CD14-positive monocyte (primary cell): Measurements from ENCODE around the gene VPS33B. TPM values are rescaled to one million over a fixed set of nuclear protein-coding genes. Genes with fewer than 3 reads are reported as not detected.
"Not testable (repeated sequence)": the region's sequence is repeated elsewhere in the genome, so short reads cannot be mapped to it uniquely, and the experiment has no call there.

Experiments
- DNase-seq, 3 donors: peaks; one replicate each; pipeline ENCODE4 v3.0.0-alpha.2; 2011 to 2022
- H2AFZ ChIP-seq: 2 replicates; pipeline ENCODE4 v1.6.0; 2012; ENCODE audit warnings: mild to moderate bottlenecking, low read depth, low read length, inconsistent platforms; ENCODE audit not compliant: insufficient read depth, poor library complexity, severe bottlenecking
- H3K27ac ChIP-seq, 2 donors: 1 replicate in 1 of 2; 2 replicates in 1 of 2; pipeline ENCODE4 v1.5.1; 2012 to 2013; ENCODE audit warnings: low read length in 2 of 2, control low read depth in 1 of 2, inconsistent platforms in 1 of 2, low read depth in 1 of 2, mild to moderate bottlenecking in 1 of 2
- H3K27me3 ChIP-seq, 2 donors: one replicate each; pipeline versions ENCODE4 v1.6.0 to v1.6.1; 2011 to 2013; ENCODE audit warnings: low read length in 2 of 2; ENCODE audit not compliant: control insufficient read depth in 2 of 2, insufficient read depth in 2 of 2
- H3K36me3 ChIP-seq, 2 donors: replicated peaks in 1 of 2; 1 replicate in 1 of 2; 2 replicates in 1 of 2; pipeline versions ENCODE4 v1.5.1 to v1.6.1; 2012 to 2013; ENCODE audit warnings: low read length in 2 of 2, control low read depth in 1 of 2, inconsistent platforms in 1 of 2, mild to moderate bottlenecking in 1 of 2; ENCODE audit not compliant: insufficient read depth in 2 of 2, control insufficient read depth in 1 of 2
- H3K4me1 ChIP-seq, 2 donors: 1 replicate in 1 of 2; 2 replicates in 1 of 2; pipeline versions ENCODE4 v1.5.1 to v1.6.1; 2012 to 2013; ENCODE audit warnings: low read length in 2 of 2, control low read depth in 1 of 2, inconsistent platforms in 1 of 2, mild to moderate bottlenecking in 1 of 2, moderate library complexity in 1 of 2; ENCODE audit not compliant: insufficient read depth in 2 of 2, control insufficient read depth in 1 of 2
- H3K4me2 ChIP-seq: replicated peaks from 2 replicates; pipeline ENCODE3; 2012; ENCODE audit warnings: low read length, moderate library complexity, mild to moderate bottlenecking; ENCODE audit not compliant: poor library complexity, severe bottlenecking; ENCODE audit errors: extremely low read depth
- H3K4me3 ChIP-seq, 3 experiments: fragments of 200-600 bp in 1 of 3; sonication (generic) in 1 of 3; replicated peaks in 1 of 3; 1 replicate in 2 of 3; 2 replicates in 1 of 3; pipeline ENCODE4 v1.5.1; 2011 to 2013; ENCODE audit warnings: low read length in 3 of 3, mild to moderate bottlenecking in 3 of 3, control low read depth in 2 of 3, low read depth in 2 of 3, inconsistent platforms in 1 of 3, moderate library complexity in 1 of 3
- H3K79me2 ChIP-seq: 2 replicates; pipeline ENCODE4 v1.6.0; 2012; ENCODE audit warnings: mild to moderate bottlenecking, control low read depth, inconsistent platforms, low read length, moderate library complexity; ENCODE audit not compliant: insufficient read depth
- H3K9ac ChIP-seq: 2 replicates; pipeline ENCODE4 v1.6.0; 2017; ENCODE audit warnings: low read length, mild to moderate bottlenecking; ENCODE audit not compliant: insufficient read depth, poor library complexity, severe bottlenecking
- H3K9me3 ChIP-seq, 2 donors: replicated peaks in 1 of 2; 1 replicate in 1 of 2; 2 replicates in 1 of 2; pipeline versions ENCODE4 v1.5.1 to v1.6.1; 2012 to 2013; ENCODE audit warnings: low read length in 2 of 2, control low read depth in 1 of 2; ENCODE audit not compliant: control insufficient read depth in 1 of 2, insufficient read depth in 1 of 2
- H4K20me1 ChIP-seq: 2 replicates; pipeline ENCODE4 v1.6.0; 2012; ENCODE audit warnings: mild to moderate bottlenecking, low read length, control low read depth, moderate library complexity; ENCODE audit not compliant: insufficient read depth
- H3K27ac Mint-ChIP-seq, 7 donors: one replicate each; pipeline ENCODE4 v1.8.0; 2020; ENCODE audit warnings: mild to moderate bottlenecking in 7 of 7, mixed read lengths in 7 of 7, moderate library complexity in 6 of 7, inconsistent platforms in 2 of 7
- H3K27me3 Mint-ChIP-seq, 3 donors: one replicate each; pipeline ENCODE4 v1.8.0; 2021 to 2022; ENCODE audit warnings: low read depth in 3 of 3, mild to moderate bottlenecking in 3 of 3, mixed read lengths in 3 of 3, moderate library complexity in 3 of 3, inconsistent platforms in 1 of 3
- H3K36me3 Mint-ChIP-seq, 2 donors: one replicate each; pipeline ENCODE4 v1.8.0; 2020; ENCODE audit warnings: mixed read lengths in 2 of 2, inconsistent platforms in 1 of 2, mild to moderate bottlenecking in 1 of 2
- H3K4me1 Mint-ChIP-seq: one replicate; pipeline ENCODE4 v1.8.0; 2020; ENCODE audit warnings: mild to moderate bottlenecking, mixed read lengths
- H3K4me3 Mint-ChIP-seq, 2 donors: one replicate each; pipeline ENCODE4 v1.8.0; 2020; ENCODE audit warnings: mild to moderate bottlenecking in 2 of 2, mixed read lengths in 2 of 2, moderate library complexity in 1 of 2
- H3K9me3 Mint-ChIP-seq, 7 donors: one replicate each; pipeline ENCODE4 v1.8.0; 2020 to 2022; ENCODE audit warnings: mixed read lengths in 7 of 7, mild to moderate bottlenecking in 6 of 7, moderate library complexity in 6 of 7, inconsistent platforms in 2 of 7
- WGBS: methylation state at CpG from one replicate; pipeline ENCODE4 v1.1.5; 2013; ENCODE audit warnings: missing lambda C conversion rate; ENCODE audit not compliant: insufficient coverage; 5-methylcytosine and 5-hydroxymethylcytosine counted together
- intact Hi-C, 2 donors: fragments of 100-400 bp; cut with micrococcal nuclease; formaldehyde crosslinking; loops; one replicate each; pipeline versions ENCODE4 v1.15.0 to v1.15.1; 2023
- polyA plus RNA-seq, 3 donors: library from polyadenylated mRNA; depleted of rRNA in 1 of 3; unstranded in 2 of 3; stranded (reverse) in 1 of 3; fragments of 300-500 nt in 2 of 3; fragments of >200 nt in 1 of 3; fragmentation: Illumina TruSeq in 2 of 3; gene quantifications; 1 replicate in 2 of 3; 2 replicates in 1 of 3; pipeline ENCODE4 v1.2.3, GENCODE V29; 2012 to 2021
- TF ChIP-seq, protein P1 (sequence below): fragments of 200-600 bp; IDR thresholded peaks from one replicate; pipeline ENCODE4 v1.8.0; 2022; ENCODE audit warnings: antibody characterized with exemption, mild to moderate bottlenecking

Gene VPS33B
- polyA plus RNA-seq, 3 donors = 4.0 to 16.9 (median 4.8) TPM

DNA sequence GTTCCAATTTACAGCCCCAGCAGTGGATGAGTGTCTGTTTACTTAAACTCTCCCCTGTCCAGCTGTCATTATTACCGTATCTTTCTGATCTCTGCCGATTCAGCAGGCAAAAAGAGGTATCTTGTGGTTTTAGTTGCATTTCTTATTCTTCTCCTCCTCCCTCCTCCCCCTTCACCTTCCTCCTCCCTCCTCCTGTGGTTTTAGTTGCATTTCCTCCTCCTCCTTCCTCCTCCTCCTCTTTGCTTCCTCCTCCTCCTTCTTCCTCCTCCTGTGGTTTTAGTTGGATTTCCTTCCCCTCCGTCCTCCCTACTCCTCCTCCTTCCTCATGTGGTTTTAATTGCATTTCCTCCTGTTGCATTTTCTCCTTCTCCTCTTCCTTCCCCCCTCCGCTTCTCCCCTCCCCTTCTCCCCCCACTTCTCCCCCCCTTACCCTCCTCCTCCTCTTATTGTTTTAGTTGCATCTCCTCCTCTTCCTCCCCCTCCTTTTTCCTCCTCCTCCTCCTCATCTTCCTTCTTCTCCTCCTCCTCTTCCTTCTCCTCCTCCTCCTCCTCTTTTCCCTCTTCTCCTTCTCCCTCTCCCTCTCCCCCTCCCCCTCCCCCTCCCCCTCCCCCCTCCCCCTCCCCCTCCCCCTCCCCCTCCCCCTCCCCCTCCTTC is 25.3 kb upstream of the VPS33B start:
- H3K36me3 Mint-ChIP-seq = no peaks in the 10 kb centered on the region
- peaks cover 0 to 3% of the 10 kb centered on the region in 2 donors for H3K27me3 ChIP-seq
- peak overlapping the region; percentile 28 for H3K4me2 ChIP-seq
- H3K4me1 Mint-ChIP-seq = peaks cover 34% of the 10 kb centered on the region
- H3K9ac ChIP-seq = no peak overlapping the region
- no peaks in the 10 kb centered on the region for H3K9me3 ChIP-seq
- H3K36me3 ChIP-seq = no peaks in the 10 kb centered on the region
- no CpG with 5 or more reads among the region's 4 CpGs for WGBS
- peak; percentile 15 to 46 (median 22) for DNase-seq
- no peaks in the 10 kb centered on the region for H4K20me1 ChIP-seq
- H3K27me3 Mint-ChIP-seq = peaks cover 1 to 17% (median 10%) of the 10 kb centered on the region in 3 donors
- TF ChIP-seq, protein P1, sequence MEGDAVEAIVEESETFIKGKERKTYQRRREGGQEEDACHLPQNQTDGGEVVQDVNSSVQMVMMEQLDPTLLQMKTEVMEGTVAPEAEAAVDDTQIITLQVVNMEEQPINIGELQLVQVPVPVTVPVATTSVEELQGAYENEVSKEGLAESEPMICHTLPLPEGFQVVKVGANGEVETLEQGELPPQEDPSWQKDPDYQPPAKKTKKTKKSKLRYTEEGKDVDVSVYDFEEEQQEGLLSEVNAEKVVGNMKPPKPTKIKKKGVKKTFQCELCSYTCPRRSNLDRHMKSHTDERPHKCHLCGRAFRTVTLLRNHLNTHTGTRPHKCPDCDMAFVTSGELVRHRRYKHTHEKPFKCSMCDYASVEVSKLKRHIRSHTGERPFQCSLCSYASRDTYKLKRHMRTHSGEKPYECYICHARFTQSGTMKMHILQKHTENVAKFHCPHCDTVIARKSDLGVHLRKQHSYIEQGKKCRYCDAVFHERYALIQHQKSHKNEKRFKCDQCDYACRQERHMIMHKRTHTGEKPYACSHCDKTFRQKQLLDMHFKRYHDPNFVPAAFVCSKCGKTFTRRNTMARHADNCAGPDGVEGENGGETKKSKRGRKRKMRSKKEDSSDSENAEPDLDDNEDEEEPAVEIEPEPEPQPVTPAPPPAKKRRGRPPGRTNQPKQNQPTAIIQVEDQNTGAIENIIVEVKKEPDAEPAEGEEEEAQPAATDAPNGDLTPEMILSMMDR = no peak
- H3K27ac ChIP-seq = peak overlapping the region in 1 of 2 donors; percentile 37
- peaks cover 3 to 13% (median 9%) of the 10 kb centered on the region in 7 donors for H3K9me3 Mint-ChIP-seq
- H3K4me3 ChIP-seq = no peak overlapping the region
- peak overlapping the region in 2 of 7 donors; percentile 31 to 36 for H3K27ac Mint-ChIP-seq
- H3K4me1 ChIP-seq = peaks cover 22 to 33% of the 10 kb centered on the region in 2 donors
- intact Hi-C loops = no loop called here
- H2AFZ ChIP-seq = no peak overlapping the region
- no peak overlapping the region for H3K4me3 Mint-ChIP-seq
- H3K79me2 ChIP-seq = no peaks in the 10 kb centered on the region

DNA sequence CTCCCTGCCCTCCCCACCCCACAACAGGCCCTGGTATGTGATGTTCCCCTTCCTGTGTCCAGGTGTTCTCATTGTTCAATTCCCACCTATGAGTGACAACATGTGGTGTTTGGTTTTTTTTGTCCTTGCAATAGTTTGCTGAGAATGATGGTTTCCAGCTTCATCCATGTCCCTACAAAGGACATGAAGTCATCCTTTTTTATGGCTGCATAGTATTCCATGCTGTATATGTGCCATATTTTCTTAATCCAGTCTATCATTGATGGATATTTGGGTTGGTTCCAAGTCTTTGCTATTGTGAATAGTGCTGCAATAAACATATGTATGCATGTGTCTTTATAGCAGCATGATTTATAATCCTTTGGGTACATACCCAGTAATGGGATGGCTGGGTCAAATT is 23.7 kb upstream of the VPS33B start:
- H3K4me3 ChIP-seq, H3K9me3 ChIP-seq, H4K20me1 ChIP-seq, DNase-seq, H3K27ac Mint-ChIP-seq, H3K4me2 ChIP-seq, H3K36me3 ChIP-seq, H3K27ac ChIP-seq, H3K9ac ChIP-seq, H2AFZ ChIP-seq, H3K79me2 ChIP-seq, H3K36me3 Mint-ChIP-seq, intact Hi-C loops, H3K4me3 Mint-ChIP-seq, H3K27me3 ChIP-seq: not testable (repeated sequence)
- Mint-ChIP-seq H3K27me3 (peaks cover 0 to 16% (median 3%) of the 10 kb centered on the region in 3 donors), H3K4me1 (peaks cover 34% of the 10 kb centered on the region), H3K9me3 (peaks cover 3 to 13% (median 9%) of the 10 kb centered on the region in 7 donors)
- H3K4me1 ChIP-seq = peaks cover 22 to 33% of the 10 kb centered on the region in 2 donors
